ENCODE results near the gene ERN1. TPM values are rescaled to one million over a fixed set of nuclear protein-coding genes. Genes with fewer than 3 reads are reported as not detected.

ERN1 gene
- total and polyA plus RNA-seq, 2 of the 8 experiments (the other 6 are each of a cell fraction or from before 2014, with no cell fraction given), result 1.8 to 3.9 TPM

DNA sequence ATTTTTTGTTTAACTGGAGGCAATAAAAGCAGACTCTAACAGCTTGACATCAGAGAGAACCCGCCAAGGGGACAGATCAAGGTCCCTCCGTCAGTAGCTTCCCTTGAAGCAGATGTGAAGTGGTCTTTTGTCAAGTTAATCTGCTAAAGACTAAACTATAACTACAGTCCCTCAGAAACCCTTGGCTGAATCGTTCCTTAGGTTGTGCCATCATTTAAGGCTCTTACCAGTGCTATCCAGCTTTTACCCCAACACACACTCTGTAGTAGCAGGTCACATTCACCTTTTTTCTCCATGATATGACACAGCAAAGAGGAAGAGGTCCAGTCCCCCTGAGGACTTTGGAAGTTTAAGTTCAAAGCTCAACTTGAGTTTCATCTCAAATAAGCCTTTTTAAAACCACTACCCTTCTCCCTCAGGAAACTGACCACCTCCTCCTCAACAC, 49.7 kb downstream of the ERN1 start (continued):
- TF ChIP-seq, protein P1, sequence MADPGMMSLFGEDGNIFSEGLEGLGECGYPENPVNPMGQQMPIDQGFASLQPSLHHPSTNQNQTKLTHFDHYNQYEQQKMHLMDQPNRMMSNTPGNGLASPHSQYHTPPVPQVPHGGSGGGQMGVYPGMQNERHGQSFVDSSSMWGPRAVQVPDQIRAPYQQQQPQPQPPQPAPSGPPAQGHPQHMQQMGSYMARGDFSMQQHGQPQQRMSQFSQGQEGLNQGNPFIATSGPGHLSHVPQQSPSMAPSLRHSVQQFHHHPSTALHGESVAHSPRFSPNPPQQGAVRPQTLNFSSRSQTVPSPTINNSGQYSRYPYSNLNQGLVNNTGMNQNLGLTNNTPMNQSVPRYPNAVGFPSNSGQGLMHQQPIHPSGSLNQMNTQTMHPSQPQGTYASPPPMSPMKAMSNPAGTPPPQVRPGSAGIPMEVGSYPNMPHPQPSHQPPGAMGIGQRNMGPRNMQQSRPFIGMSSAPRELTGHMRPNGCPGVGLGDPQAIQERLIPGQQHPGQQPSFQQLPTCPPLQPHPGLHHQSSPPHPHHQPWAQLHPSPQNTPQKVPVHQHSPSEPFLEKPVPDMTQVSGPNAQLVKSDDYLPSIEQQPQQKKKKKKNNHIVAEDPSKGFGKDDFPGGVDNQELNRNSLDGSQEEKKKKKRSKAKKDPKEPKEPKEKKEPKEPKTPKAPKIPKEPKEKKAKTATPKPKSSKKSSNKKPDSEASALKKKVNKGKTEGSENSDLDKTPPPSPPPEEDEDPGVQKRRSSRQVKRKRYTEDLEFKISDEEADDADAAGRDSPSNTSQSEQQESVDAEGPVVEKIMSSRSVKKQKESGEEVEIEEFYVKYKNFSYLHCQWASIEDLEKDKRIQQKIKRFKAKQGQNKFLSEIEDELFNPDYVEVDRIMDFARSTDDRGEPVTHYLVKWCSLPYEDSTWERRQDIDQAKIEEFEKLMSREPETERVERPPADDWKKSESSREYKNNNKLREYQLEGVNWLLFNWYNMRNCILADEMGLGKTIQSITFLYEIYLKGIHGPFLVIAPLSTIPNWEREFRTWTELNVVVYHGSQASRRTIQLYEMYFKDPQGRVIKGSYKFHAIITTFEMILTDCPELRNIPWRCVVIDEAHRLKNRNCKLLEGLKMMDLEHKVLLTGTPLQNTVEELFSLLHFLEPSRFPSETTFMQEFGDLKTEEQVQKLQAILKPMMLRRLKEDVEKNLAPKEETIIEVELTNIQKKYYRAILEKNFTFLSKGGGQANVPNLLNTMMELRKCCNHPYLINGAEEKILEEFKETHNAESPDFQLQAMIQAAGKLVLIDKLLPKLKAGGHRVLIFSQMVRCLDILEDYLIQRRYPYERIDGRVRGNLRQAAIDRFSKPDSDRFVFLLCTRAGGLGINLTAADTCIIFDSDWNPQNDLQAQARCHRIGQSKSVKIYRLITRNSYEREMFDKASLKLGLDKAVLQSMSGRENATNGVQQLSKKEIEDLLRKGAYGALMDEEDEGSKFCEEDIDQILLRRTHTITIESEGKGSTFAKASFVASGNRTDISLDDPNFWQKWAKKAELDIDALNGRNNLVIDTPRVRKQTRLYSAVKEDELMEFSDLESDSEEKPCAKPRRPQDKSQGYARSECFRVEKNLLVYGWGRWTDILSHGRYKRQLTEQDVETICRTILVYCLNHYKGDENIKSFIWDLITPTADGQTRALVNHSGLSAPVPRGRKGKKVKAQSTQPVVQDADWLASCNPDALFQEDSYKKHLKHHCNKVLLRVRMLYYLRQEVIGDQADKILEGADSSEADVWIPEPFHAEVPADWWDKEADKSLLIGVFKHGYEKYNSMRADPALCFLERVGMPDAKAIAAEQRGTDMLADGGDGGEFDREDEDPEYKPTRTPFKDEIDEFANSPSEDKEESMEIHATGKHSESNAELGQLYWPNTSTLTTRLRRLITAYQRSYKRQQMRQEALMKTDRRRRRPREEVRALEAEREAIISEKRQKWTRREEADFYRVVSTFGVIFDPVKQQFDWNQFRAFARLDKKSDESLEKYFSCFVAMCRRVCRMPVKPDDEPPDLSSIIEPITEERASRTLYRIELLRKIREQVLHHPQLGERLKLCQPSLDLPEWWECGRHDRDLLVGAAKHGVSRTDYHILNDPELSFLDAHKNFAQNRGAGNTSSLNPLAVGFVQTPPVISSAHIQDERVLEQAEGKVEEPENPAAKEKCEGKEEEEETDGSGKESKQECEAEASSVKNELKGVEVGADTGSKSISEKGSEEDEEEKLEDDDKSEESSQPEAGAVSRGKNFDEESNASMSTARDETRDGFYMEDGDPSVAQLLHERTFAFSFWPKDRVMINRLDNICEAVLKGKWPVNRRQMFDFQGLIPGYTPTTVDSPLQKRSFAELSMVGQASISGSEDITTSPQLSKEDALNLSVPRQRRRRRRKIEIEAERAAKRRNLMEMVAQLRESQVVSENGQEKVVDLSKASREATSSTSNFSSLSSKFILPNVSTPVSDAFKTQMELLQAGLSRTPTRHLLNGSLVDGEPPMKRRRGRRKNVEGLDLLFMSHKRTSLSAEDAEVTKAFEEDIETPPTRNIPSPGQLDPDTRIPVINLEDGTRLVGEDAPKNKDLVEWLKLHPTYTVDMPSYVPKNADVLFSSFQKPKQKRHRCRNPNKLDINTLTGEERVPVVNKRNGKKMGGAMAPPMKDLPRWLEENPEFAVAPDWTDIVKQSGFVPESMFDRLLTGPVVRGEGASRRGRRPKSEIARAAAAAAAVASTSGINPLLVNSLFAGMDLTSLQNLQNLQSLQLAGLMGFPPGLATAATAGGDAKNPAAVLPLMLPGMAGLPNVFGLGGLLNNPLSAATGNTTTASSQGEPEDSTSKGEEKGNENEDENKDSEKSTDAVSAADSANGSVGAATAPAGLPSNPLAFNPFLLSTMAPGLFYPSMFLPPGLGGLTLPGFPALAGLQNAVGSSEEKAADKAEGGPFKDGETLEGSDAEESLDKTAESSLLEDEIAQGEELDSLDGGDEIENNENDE (IDR thresholded peaks at IDR 0.05; ENCODE audit: insufficient replicate concordance, low read length), result no peak
- TF ChIP-seq CREB1 (IDR thresholded peaks at IDR 0.05) (no peak), TCF12 (IDR thresholded peaks at IDR 0.05; ENCODE audit: low read depth, low read length) (no peak), KDM4A (IDR thresholded peaks at IDR 0.05; ENCODE audit: low read depth, low read length, severe bottlenecking) (no peak), GTF2F1 (IDR thresholded peaks at IDR 0.05; ENCODE audit: borderline replicate concordance, low read depth, low read length) (no peak), BCL11A (IDR thresholded peaks at IDR 0.05; ENCODE audit: low read depth in 2 of 2, low read length in 2 of 2) (no peak), CHD2 (IDR thresholded peaks at IDR 0.05; ENCODE audit: low read length) (no peak), KDM5A (IDR thresholded peaks at IDR 0.05; ENCODE audit: low read length) (no peak), HDAC6 (IDR thresholded peaks at IDR 0.05; ENCODE audit: low read depth, low read length) (no peak), GABPA (IDR thresholded peaks at IDR 0.05; ENCODE audit: borderline replicate concordance, insufficient read depth, low read length) (no peak)
- TF ChIP-seq, protein P2, sequence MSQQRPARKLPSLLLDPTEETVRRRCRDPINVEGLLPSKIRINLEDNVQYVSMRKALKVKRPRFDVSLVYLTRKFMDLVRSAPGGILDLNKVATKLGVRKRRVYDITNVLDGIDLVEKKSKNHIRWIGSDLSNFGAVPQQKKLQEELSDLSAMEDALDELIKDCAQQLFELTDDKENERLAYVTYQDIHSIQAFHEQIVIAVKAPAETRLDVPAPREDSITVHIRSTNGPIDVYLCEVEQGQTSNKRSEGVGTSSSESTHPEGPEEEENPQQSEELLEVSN (IDR thresholded peaks at IDR 0.05), result no peak
- TF ChIP-seq, protein P3, sequence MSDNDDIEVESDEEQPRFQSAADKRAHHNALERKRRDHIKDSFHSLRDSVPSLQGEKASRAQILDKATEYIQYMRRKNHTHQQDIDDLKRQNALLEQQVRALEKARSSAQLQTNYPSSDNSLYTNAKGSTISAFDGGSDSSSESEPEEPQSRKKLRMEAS (IDR thresholded peaks at IDR 0.05), result no peak
